Activated CD4-positive, CD25-positive, alpha-beta regulatory T cell treated with anti-CD3 and anti-CD28 coated beads, Interleukin-2, amount 50 U/mL, for 24 hours (primary cell): ENCODE measurements around the gene CAMK1D.
A peak's percentile ranks its signal among the peaks of the same experiment; 100 is the strongest.

ENCODE experiments used
- ATAC-seq, 2 donors: fragments of 150-1000 bp; cut with Tn5 transposase; one replicate each; pipeline ENCODE4 v1.10.0; 2021; ENCODE audit warnings: mild to moderate bottlenecking in 1 of 2, moderate library complexity in 1 of 2

CAMK1D gene

GRCh38 chr10:12376211-12376610, 26.9 kb downstream of the CAMK1D start:
- no peak for ATAC-seq

- ATAC-seq = no peak
Observed at GRCh38 chr10:12377658-12378290, 28.4 kb downstream of the CAMK1D start.

- ATAC-seq = no peak
Observed at GRCh38 chr10:12380999-12381398, 31.7 kb downstream of the CAMK1D start.

- peak; percentile 65 to 70 for ATAC-seq
Observed at GRCh38 chr10:12381536-12382156, 32.3 kb downstream of the CAMK1D start.

- ATAC-seq = peak; percentile 73 to 75
Observed at GRCh38 chr10:12382157-12382548, 32.8 kb downstream of the CAMK1D start.

GRCh38 chr10:12382956-12383531, 33.7 kb downstream of the CAMK1D start:
- ATAC-seq = no peak

- no peak for ATAC-seq
Observed at GRCh38 chr10:12384906-12385305, 35.6 kb downstream of the CAMK1D start.

GRCh38 chr10:12387561-12388210, 38.3 kb downstream of the CAMK1D start:
- no peak for ATAC-seq

GRCh38 chr10:12388671-12389070, 39.3 kb downstream of the CAMK1D start:
- ATAC-seq = no peak

GRCh38 chr10:12389154-12389734, 39.9 kb downstream of the CAMK1D start:
- ATAC-seq = no peak

- no peak for ATAC-seq
Observed at GRCh38 chr10:12390733-12391132, 41.4 kb downstream of the CAMK1D start.

- ATAC-seq = no peak
Observed at GRCh38 chr10:12391206-12391605, 41.9 kb downstream of the CAMK1D start.

GRCh38 chr10:12393831-12394230, 44.5 kb downstream of the CAMK1D start:
- no peak for ATAC-seq

- no peak for ATAC-seq
Observed at GRCh38 chr10:12394241-12395033, 45.1 kb downstream of the CAMK1D start.

- no peak for ATAC-seq
Observed at GRCh38 chr10:12396093-12396492, 46.7 kb downstream of the CAMK1D start.

- no peak for ATAC-seq
Observed at GRCh38 chr10:12396567-12396966, 47.2 kb downstream of the CAMK1D start.

GRCh38 chr10:12397147-12397896, 48.0 kb downstream of the CAMK1D start:
- ATAC-seq = no peak

- no peak for ATAC-seq
Observed at GRCh38 chr10:12397941-12398340, 48.6 kb downstream of the CAMK1D start.

- ATAC-seq = no peak
Observed at GRCh38 chr10:12400266-12400931, 51.1 kb downstream of the CAMK1D start.

GRCh38 chr10:12401466-12401865, 52.1 kb downstream of the CAMK1D start:
- ATAC-seq = no peak

- no peak for ATAC-seq
Observed at GRCh38 chr10:12403119-12403518, 53.8 kb downstream of the CAMK1D start.
